Measurements from ENCODE around the gene UCHL1.
"Not testable (repeated sequence)": the region's sequence is repeated elsewhere in the genome, so short reads cannot be mapped to it uniquely, and the experiment has no call there.

DNA sequence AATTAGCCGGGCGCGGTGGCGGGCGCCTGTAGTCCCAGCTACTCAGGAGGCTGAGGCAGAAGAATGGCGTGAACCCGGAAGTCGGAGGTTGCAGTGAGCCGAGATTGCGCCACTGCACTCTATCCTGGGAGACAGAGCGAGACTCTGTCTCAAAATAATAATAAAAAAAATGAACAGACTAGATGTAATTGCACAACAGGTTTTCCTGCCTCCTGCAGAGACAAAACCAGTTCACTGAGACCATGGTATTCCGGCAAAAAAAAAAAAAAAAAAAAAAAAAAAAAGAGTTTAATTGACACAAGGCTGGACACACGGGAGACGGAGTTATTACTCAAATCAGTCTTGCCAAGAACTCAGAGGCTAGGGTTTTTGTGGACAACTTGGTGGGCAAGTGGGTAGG lies 58.7 kb downstream of the UCHL1 start:
- TF ChIP-seq, protein P1, sequence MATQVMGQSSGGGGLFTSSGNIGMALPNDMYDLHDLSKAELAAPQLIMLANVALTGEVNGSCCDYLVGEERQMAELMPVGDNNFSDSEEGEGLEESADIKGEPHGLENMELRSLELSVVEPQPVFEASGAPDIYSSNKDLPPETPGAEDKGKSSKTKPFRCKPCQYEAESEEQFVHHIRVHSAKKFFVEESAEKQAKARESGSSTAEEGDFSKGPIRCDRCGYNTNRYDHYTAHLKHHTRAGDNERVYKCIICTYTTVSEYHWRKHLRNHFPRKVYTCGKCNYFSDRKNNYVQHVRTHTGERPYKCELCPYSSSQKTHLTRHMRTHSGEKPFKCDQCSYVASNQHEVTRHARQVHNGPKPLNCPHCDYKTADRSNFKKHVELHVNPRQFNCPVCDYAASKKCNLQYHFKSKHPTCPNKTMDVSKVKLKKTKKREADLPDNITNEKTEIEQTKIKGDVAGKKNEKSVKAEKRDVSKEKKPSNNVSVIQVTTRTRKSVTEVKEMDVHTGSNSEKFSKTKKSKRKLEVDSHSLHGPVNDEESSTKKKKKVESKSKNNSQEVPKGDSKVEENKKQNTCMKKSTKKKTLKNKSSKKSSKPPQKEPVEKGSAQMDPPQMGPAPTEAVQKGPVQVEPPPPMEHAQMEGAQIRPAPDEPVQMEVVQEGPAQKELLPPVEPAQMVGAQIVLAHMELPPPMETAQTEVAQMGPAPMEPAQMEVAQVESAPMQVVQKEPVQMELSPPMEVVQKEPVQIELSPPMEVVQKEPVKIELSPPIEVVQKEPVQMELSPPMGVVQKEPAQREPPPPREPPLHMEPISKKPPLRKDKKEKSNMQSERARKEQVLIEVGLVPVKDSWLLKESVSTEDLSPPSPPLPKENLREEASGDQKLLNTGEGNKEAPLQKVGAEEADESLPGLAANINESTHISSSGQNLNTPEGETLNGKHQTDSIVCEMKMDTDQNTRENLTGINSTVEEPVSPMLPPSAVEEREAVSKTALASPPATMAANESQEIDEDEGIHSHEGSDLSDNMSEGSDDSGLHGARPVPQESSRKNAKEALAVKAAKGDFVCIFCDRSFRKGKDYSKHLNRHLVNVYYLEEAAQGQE (IDR thresholded peaks at IDR 0.05; ENCODE audit: low read depth): not testable (repeated sequence)
- TF ChIP-seq POLR2A (IDR thresholded peaks at IDR 0.05; ENCODE audit: borderline replicate concordance, extremely low read depth, insufficient read depth, insufficient read length); RAD21 (IDR thresholded peaks at IDR 0.05; ENCODE audit: low read depth); POLR2AphosphoS5 (IDR thresholded peaks at IDR 0.05; ENCODE audit: low read depth, low read length); JUND (IDR thresholded peaks at IDR 0.05): not testable (repeated sequence)
- TF ChIP-seq, protein P2, sequence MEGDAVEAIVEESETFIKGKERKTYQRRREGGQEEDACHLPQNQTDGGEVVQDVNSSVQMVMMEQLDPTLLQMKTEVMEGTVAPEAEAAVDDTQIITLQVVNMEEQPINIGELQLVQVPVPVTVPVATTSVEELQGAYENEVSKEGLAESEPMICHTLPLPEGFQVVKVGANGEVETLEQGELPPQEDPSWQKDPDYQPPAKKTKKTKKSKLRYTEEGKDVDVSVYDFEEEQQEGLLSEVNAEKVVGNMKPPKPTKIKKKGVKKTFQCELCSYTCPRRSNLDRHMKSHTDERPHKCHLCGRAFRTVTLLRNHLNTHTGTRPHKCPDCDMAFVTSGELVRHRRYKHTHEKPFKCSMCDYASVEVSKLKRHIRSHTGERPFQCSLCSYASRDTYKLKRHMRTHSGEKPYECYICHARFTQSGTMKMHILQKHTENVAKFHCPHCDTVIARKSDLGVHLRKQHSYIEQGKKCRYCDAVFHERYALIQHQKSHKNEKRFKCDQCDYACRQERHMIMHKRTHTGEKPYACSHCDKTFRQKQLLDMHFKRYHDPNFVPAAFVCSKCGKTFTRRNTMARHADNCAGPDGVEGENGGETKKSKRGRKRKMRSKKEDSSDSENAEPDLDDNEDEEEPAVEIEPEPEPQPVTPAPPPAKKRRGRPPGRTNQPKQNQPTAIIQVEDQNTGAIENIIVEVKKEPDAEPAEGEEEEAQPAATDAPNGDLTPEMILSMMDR (IDR thresholded peaks at IDR 0.05 in 2 of 3, conservative IDR thresholded peaks at IDR 0.05 in 1 of 3; ENCODE audit: borderline replicate concordance in 1 of 3, insufficient read depth in 1 of 3, low read depth in 2 of 3, low read length in 2 of 3): not testable (repeated sequence)
